ENCODE data around the gene EIF5A. TPM values are rescaled to one million over a fixed set of nuclear protein-coding genes. Genes with fewer than 3 reads are reported as not detected.

Gene EIF5A
- total RNA-seq, 1 experiment from 2014 or later: 1,140 TPM

DNA sequence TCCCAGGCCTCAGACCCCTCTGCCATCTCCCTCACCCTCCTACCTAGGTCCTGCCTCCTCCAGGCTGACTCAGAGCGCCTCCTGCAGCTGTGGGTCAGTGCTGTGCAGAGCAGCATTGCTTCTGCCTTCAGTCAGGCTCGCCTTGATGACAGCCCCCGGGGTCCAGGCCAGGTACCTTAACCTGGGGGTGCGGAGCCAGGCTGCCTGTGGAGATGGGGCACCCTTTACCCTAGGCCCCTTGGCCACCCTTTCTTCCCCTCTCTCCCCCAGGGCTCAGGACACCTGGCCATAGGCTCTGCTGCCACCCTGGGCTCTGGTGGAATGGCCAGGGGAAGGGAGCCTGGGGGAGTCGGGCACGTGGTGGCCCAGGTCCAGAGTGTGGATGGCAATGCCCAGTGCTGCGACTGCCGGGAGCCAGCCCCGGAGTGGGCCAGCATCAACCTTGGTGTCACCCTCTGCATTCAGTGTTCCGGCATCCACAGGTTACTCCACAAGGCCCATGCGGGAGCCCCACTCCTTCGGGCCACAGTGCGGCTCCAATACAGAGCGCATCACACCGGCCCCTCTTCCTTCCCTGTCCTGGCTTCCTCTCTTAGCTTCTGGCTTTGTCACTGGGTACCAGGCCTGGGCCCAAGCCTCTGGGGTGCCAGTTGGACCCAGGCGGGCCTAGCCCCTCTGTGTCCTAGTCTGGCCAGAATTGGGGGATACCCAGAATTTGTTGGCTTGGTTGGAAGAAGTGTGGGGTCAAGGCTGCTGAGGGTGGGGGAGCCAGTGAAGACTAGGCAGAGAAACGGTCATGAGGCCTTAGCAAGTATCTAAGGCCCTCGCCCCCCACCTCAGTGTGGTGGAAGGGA is 39.6 kb downstream of the EIF5A start:
- no peak for ATAC-seq
- Histone ChIP-seq H3K9me2 (replicated peaks; ENCODE audit: low read length) (no peaks in the 10 kb centered on the region), H3K4me2 (ENCODE audit: low read length) (no peak overlapping the region), H3K9ac (ENCODE audit: low read length) (no peak overlapping the region), H3K27ac (ENCODE audit: low read length) (no peak overlapping the region), H3K4me3 (ENCODE audit: low read length) (no peak overlapping the region), H3K36me3 (ENCODE audit: low read depth, low read length) (no peaks in the 10 kb centered on the region), H3K27me3 (ENCODE audit: low read length) (no peaks in the 10 kb centered on the region), H4K20me1 (ENCODE audit: low read length) (no peaks in the 10 kb centered on the region), H3K79me2 (ENCODE audit: low read length) (peaks cover 9% of the 10 kb centered on the region; the same call in 1 of the 2 replicates), H3K4me1 (ENCODE audit: insufficient read depth, low read length) (peaks cover 4% of the 10 kb centered on the region), H2AFZ (ENCODE audit: low read length) (no peak overlapping the region), H3K9me3 (ENCODE audit: low read length) (no peaks in the 10 kb centered on the region), H3F3A (ENCODE audit: low read length, unreplicated experiment) (no peaks in the 10 kb centered on the region)
- TF ChIP-seq, protein P1, sequence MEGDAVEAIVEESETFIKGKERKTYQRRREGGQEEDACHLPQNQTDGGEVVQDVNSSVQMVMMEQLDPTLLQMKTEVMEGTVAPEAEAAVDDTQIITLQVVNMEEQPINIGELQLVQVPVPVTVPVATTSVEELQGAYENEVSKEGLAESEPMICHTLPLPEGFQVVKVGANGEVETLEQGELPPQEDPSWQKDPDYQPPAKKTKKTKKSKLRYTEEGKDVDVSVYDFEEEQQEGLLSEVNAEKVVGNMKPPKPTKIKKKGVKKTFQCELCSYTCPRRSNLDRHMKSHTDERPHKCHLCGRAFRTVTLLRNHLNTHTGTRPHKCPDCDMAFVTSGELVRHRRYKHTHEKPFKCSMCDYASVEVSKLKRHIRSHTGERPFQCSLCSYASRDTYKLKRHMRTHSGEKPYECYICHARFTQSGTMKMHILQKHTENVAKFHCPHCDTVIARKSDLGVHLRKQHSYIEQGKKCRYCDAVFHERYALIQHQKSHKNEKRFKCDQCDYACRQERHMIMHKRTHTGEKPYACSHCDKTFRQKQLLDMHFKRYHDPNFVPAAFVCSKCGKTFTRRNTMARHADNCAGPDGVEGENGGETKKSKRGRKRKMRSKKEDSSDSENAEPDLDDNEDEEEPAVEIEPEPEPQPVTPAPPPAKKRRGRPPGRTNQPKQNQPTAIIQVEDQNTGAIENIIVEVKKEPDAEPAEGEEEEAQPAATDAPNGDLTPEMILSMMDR (conservative IDR thresholded peaks at IDR 0.05; ENCODE audit: low read depth, low read length): no peak
- no peak for TF ChIP-seq EZH2 (IDR thresholded peaks at IDR 0.05; ENCODE audit: low read length, unreplicated experiment)
- no peak for TF ChIP-seq EZH2phosphoT487 (IDR thresholded peaks at IDR 0.05; ENCODE audit: borderline replicate concordance, low read length)
- no peak for DNase-seq
- ChIA-PET CTCF (no interaction called here), POLR2A (ENCODE audit: unreplicated experiment) (no interaction called here)
- BruUV-seq (replicated peaks): no TSS peak
- intact Hi-C loops (cut with micrococcal nuclease): loop anchor here (5.0 kb wide), 1 partner anchor 300 kb away; no protein-coding TSS in a partner anchor

DNA sequence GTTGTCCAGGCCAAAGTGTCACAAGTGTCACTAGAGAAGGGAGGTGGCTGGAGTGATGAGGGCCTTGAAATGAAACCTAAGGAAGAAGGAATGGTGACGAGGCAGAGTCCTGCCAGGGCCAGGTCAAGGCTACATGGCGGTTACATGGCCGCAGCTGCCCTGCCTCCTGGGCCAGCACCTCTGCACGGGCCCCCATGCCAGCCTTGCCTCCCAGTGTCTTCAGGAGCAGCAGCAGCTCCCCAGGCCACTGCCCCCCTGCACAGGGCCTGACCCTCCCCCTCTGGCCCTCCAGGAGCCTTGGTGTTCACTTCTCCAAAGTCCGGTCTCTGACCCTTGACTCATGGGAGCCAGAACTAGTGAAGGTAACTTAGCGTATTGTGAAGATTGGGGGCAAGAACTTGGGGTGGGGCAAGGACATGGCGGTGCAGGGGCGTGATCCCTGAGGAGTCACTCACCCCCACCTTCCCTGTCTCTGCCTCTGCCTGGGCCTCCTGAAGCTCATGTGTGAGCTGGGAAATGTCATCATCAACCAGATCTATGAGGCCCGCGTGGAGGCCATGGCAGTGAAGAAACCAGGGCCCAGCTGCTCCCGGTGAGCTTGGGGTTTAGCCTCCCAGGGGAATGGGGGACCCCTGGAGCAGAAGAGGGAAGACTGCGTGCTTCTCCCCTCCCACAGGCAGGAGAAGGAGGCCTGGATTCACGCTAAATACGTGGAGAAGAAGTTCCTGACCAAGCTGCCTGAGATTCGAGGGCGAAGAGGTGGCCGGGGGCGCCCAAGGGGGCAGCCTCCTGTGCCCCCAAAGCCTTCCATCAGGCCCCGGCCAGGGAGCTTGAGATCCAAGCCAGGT is 40.4 kb downstream of the EIF5A start:
- DNase-seq: no peak
- Histone ChIP-seq H2AFZ (ENCODE audit: low read length) (no peak overlapping the region), H3K9me2 (replicated peaks; ENCODE audit: low read length) (no peaks in the 10 kb centered on the region), H4K20me1 (ENCODE audit: low read length) (no peaks in the 10 kb centered on the region), H3K27ac (ENCODE audit: low read length) (no peak overlapping the region), H3K9ac (ENCODE audit: low read length) (no peak overlapping the region), H3K79me2 (ENCODE audit: low read length) (peaks cover 17% of the 10 kb centered on the region), H3K4me1 (ENCODE audit: insufficient read depth, low read length) (peaks cover 8% of the 10 kb centered on the region), H3K4me2 (ENCODE audit: low read length) (no peak overlapping the region), H3K27me3 (ENCODE audit: low read length) (no peaks in the 10 kb centered on the region), H3K36me3 (ENCODE audit: low read depth, low read length) (no peaks in the 10 kb centered on the region), H3K9me3 (ENCODE audit: low read length) (no peaks in the 10 kb centered on the region), H3F3A (ENCODE audit: low read length, unreplicated experiment) (no peaks in the 10 kb centered on the region), H3K4me3 (ENCODE audit: low read length) (no peak overlapping the region)
- ChIA-PET POLR2A (ENCODE audit: unreplicated experiment) (no interaction called here), CTCF (no interaction called here)
- intact Hi-C loops (cut with micrococcal nuclease): loop anchor here (5.0 kb wide), 1 partner anchor 301 kb away; no protein-coding TSS in a partner anchor
- no peak for ATAC-seq
- TF ChIP-seq EZH2 (IDR thresholded peaks at IDR 0.05; ENCODE audit: low read length, unreplicated experiment): no peak
- TF ChIP-seq, protein P1 (conservative IDR thresholded peaks at IDR 0.05; ENCODE audit: low read depth, low read length): no peak
- no peak for TF ChIP-seq EZH2phosphoT487 (IDR thresholded peaks at IDR 0.05; ENCODE audit: borderline replicate concordance, low read length)
- no TSS peak for BruUV-seq (replicated peaks)
